Fibroblast of skin of left quadriceps (primary cell): ENCODE measurements around the gene POU5F1.
"Not testable (repeated sequence)": the region's sequence is repeated elsewhere in the genome, so short reads cannot be mapped to it uniquely, and the experiment has no call there.

Experiments
- DNase-seq, 2 experiments: peaks; one replicate each; pipeline ENCODE4 v3.0.0-alpha.2; 2013; ENCODE audit warnings: low read depth in 2 of 2

POU5F1 gene

DNA sequence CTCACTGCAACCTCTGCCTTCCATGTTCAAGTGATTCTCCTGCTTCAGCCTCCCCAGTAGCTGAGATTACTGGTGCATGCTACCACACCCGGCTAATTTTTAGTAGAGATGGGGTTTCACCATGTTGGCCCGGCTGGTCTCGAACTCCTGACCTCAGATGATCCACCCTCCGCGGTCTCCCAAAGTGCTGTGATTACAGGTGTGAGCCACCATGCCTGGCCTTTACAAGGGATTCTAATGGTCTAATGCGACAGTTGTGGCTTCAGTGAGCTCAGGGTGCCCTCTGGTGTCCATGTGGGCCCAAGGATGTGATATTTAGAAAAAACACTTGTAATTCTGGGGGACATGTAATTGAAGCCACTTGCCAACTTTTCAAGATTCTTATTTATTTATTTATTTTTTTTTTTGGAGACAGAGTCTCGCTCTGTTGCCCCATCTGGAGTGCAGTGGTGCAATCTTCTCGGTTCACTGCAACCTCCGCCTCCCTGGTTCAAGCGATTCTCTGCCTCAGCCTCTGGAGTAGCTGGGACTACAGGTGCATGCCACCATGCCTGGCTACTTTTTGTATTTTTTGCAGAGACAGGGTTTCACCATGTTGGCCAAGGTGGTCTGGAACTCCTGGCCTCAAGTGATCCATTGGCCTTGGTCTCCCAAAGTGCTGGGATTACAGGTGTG, 22.1 kb upstream of the POU5F1 start:
- DNase-seq, result peak; percentile 37 to 51

DNA sequence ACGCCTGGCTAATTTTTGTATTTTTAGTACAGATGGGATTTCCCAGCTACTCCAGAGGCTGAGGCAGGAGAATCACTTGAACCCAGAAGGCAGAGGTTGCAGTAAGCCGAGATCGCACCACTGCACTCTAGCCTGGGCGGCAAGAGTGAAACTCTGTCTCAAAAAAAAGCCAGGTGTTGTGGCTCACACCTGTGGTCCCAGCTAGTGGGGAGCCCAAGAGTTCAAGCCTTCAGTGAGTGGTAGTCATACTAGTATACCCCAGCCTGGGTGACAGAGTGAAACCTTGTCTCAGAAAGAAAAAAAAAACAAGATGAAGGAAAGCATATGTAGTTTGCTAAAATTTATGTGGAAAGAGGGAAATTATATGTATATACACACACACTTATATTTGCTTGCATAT, 20.0 kb upstream of the POU5F1 start:
- DNase-seq, result no peak

DNA sequence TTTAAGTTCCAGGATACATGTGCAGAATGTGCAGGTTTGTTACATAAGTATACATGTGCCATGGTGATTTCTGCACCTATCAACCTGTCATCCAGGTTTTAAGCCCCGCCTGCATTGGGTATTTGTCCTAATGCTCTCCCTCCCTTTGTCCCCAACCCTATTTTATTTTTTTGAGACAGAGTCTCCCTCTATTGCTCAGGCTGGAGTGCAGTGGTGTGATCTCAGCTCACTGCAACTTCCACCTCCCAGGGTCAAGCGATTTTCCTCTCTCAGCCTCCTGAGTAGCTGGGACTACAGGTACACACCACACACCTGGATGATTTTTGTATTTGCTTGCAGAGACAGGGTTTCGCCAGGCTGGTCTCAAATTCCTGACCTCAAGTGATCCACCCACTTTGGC, 18.7 kb upstream of the POU5F1 start:
- not testable (repeated sequence) for DNase-seq

DNA sequence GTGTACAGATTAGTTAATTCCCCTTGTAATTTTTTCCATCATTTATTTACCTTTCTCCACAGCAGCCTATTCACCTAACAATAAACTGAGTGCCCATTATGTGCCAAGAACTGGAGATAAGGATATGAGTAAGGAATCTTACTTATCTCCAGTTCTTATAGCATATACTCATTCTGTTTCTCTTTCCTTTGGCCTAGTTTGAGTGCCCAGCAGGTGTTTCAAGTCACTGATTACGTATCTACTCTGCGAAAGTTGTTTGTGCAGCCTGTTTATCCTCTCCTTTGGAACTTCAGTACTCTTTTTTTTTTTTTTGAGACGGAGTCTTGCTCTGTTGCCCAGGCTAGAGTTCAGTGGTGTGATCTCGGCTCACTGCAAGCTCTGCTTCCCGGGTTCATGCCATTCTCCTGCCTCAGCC, 17.3 kb upstream of the POU5F1 start:
- no peak for DNase-seq

DNA sequence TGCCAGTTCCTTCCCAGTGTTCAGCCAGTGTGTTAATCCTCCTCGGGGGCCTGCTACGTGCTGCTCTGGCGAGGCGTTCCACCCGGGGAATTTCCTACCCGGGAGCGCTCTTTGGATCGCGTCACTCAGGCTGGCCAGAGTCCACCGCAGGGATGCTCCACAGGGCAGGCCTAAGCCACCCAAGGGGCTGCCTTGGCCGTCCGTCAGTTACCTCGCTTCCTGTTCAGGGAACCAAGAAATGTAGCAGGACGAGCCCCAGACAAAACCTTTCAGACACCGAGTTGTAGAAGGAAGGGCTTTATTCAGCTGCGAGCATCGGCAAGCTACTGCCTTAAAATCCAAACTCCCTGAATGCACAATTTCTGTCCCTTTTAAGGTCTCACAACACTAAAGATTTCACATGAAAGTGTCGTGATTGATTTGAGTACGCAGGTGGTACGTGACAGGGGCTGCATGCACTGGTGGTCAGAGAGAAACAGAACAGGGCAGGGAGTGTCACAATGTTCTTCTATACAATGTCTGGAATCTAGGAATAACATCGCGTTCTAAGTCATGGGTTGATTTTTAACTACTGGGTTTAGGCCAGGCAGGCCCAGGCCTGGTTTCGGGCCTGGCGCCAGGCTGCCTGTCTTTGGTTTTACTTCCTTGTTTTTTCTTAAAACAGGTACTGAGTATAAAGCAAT, 15.7 kb upstream of the POU5F1 start:
- no peak for DNase-seq

DNA sequence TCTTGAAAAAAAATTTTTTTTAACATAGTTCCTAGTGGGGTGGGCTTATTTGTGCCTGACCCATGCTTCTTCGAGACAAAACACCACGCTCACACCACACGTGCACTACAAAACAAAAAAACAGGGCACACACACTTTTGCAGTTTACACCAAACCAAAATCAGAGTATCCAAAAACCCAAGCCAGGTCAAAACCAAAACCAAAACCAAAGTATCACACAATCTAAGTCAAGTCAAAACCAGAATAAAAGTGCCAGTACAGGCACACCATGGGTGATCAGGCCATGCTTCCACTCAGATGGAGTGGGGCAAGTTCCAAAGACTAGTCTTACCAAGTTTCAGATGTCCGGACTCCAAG, 15.2 kb upstream of the POU5F1 start:
- not testable (repeated sequence) for DNase-seq

DNA sequence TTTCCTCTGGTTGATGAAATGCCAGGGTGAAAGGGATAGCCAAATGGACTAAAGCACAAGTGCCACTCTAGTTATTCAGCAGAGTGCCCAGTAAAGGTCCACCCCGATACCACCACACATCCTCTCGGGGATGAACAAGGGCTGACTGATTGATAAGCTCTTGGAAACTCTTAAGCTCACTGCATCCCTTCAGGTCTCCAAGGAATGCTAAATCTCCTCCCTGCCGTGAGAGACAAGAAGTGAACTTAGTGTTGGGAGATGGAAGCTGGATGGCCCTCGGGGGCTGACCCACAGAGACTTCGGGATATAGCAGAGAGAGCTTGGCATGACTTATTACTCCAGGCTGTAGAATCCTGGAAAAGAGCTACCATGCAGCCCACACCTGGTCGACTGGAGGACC, 13.4 kb upstream of the POU5F1 start:
- DNase-seq, result not testable (repeated sequence)

DNA sequence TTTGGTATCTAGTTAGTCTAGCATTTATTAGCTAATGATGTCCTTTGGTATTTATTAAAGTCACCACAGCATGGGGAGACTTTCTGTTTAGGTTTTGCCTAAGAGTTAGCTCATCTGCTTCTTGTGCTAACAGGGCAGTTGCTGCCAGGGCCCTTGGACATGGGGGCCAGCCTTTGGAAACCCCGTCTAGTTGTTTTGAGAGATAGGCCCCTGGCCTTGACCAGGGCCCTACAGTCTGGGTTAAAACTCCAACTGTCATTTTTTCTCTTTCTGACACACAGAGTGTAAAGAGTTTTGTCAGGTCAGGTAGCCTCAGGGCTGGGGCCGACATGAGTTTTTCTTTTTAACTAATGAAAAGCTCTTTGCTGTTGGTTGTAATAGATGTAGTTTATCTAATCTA, 12.8 kb upstream of the POU5F1 start:
- DNase-seq, result not testable (repeated sequence)

DNA sequence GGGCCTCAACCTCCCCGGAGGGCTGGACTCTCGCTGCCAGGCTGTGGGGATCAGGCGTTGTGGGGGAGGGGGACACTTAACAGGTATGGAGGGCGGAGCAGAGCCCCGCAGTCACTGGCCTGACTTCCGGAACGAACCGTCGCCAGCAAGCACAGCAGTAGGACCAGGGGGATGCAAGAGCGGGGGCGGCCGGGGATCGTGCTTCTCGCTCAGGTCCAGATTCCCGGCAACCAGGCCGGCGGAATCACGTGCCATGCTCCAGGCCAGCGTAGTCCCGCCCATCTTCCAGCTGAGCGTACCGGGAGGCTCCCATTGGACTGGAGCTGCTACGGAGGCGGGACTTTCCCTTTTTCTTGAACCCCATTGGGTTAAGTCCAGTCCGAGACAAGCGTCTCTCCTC, 10.0 kb upstream of the POU5F1 start:
- peak; percentile 47 to 61 for DNase-seq

DNA sequence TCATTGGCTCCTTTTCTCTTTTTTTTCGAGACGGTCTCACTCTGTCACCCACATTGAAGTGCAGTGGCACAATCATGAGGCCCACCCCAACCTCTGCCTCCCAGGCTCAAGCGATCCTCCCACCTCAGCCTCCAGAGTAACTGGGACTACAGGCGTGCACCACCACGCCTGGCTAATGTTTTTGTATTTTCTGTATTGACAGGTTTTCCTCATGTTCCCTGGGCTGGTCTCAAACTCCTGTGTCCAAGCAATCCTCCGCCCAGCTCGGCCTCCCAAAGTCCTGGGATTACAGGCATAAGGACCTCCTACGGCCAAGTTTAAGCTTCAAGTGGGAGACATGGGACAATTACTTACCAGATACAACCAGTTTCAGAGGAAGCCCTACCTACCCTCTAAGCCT, 9.4 kb upstream of the POU5F1 start:
- no peak for DNase-seq

DNA sequence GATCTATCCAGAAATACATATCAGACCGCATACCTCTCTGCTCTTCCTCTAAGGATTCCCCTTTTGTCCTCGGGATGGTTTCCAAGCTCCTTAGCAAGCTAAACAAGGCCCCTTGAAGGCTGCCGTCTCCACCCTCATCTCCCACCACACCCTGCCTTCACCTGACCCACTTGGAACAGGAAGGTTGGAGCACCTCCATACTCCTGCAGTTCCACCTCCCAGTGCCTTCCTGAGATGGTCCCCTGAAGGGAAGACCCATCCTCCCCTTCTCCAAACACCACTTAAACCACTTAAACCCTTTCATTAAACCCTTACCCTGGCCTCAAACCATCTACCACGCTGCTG, 8.5 kb upstream of the POU5F1 start:
- no peak for DNase-seq

DNA sequence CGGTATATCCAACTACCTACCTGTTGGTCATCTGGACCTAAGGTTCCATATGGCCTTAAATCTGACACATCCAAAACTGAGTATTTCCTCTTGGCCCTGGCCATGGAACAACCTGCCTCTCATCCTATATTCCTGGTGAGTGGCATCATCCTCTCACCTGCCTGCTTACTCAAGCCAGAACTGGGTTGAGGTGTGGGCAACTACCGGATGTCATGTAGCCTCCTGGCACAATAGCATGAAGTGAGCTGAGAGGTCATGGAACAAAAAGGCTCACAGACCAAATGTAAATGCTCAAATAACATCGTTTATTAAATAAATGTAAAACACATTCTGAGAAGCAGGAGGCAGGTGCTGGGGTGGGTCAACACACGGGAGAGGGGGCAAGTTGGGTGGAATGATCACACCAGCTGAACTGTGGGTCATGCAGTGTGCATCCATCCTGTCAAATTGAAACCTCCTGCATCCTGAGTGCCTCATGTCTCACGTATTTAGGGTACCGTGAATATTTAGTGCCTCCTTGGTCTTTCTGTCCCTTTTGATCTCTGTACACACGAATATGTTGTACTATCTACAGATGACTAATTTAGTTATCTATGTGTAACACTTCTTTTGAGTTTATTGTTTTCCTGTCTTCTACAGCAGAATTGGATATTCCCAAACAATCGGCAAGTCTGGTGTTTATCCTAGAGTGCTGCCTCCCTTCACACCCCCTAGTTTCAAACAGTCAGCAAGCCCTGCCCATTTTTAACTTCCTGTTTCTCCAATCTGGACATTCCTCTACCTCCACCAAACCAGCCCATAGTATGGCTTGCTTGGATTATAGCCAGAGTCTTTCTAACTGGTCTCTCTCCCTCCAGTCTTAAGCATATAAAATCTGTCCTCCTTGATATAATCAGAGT, 7.9 kb upstream of the POU5F1 start:
- no peak for DNase-seq

DNA sequence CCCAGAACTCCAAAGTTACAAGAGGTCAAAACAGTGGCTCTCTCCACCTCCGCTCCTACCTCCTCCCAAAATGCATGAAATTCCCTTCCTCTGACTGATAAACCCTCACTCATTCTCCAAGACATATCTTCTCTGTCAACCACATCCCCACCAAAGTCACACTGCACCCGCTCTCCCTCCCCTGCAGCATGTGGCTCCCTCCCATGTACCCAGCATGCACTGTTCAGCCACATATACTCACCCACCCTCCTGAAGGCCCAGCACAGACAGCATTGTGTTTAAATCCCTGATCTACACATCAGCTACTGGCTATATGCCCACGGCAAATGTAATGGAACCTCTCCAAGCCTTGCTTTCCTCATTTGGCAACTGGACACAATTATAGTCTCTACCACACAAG, 5.5 kb upstream of the POU5F1 start:
- DNase-seq, result peak; percentile 42 to 47

DNA sequence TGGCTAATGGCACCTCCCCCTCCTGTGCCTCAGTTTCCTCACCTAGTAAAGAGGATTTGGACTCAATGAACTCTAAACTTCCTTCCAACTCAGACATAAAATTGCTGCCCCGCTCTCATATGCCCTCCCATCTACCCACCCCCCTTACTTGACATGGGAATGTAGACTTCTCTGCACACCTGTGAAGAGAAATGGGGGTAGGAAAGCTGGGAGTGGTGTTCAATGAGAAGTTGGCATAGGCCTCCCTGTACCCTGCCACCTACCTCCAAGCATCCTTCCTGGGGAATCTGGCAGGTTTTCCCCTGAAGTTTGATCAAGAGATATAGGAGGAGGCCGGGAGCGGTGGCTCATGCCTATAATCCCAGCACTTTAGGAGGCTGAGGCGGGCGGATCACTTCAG, 3.9 kb upstream of the POU5F1 start:
- DNase-seq, result no peak

DNA sequence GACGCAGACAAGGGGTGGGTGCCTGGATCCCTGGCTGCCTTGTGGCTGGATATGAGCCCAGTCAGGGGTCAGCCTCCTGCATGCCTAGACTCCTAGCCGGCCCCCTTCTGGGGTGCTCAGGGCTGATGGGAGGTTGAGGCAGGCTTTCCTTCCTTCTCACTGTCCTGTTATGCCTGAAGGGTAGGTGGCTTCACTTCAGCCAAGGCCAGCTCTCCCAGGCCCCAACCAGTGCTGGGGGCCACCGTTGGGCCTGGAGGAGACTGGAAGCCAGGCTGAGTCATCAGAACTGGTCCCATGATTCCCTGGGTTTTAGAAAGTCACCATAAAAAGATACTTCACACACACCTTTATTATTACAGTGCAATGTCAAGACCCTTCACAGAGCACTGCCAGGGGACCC, 2.9 kb upstream of the POU5F1 start:
- no peak for DNase-seq

DNA sequence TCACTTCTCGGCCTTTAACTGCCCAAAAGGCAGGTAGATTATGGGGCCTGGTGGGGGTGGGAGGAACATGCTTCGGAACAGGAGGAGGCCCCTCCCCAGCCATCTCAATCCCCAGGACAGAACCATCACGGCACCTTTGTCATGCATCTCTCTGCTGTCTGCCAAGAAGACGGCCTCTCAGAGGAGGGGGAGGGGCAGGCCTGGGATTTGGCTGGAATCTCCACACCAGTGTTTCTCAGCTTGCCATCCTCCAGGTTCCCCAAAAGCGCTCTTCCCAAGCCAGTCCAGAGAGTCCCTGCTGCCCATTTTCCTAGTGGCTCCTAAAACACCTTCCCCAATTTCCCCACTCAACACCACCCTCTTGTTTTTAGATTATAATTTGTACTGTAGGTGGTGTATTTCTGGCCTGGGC, 2.5 kb upstream of the POU5F1 start:
- no peak for DNase-seq

DNA sequence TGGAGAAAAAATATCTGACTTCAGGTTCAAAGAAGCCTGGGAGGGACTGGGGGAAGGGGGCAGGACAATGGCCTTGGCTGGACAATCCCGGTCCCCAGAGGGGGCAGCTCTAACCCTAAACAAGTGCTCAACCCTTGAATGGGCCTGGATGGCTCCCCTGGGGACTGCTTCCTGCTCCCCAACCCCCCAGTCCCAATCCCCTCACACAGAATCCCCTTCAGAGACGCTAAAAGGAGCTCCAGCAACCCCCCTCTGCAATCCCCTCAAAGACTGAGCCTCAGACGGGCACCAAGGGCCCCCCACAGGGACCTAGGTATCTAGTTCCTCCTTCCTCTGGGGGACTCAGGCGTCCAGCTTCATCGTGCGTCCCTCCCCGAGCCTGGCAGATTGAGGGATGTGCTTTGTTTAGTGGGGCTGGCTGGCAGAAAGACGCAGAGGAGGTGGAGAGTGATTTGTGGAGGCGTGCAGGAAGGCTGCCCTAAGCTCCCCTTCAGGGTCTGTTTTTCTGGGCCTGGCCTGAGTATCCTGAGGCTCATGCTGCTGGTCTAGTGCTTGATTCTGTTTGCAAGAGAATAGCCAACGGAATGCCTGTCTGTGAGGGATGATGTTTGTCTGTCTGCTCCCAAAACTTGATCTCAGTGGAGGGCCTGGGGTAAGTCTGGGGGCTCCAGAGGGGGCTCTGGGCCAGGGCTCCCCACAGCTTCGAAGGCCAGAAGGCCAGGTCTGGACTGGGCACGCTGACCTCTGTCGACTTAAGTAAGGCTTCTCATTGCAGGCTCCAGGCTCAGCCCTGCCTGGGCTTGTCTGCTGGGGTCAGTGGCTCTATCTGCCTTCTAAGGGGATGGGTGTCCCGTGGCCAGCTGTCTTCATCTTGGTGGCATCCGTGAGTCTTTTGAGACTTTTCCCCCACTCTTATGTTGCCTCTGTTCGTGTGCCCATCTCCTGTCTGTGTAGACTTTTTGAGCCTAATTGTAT, 1.7 kb upstream of the POU5F1 start:
- no peak for DNase-seq

DNA sequence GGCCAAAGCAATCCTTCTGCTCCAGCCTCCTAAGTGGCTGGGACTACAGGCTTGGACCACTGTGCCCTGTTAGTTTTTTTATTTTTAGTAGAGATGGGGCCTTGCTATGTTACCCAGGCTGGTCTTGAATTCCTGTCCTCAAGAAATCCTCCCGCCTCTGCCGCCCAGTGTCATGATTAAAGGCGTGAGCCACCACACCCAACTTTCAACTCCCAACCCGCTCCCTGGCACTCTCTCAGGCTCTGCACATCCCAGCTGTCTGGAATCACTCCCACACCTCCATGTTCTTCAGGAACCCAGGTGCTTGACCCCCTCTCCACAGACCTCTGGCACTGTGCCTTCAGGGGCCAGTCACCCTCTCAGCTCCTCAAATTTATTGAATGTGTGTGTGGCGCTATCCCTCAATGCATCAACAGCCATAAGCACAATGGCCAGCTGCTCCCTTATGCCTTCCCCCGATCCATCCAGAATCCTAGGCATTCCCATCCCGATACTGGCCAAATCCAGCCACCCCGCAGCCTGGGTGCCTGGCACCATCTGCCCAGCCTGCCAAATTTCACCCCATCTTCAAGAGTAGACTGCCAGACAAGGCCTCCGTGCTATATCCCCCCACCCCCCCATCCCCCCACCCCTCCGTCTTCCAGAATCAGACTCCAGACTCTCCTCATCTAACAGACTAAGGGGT, 647 bp upstream of the POU5F1 start:
- DNase-seq, result no peak

DNA sequence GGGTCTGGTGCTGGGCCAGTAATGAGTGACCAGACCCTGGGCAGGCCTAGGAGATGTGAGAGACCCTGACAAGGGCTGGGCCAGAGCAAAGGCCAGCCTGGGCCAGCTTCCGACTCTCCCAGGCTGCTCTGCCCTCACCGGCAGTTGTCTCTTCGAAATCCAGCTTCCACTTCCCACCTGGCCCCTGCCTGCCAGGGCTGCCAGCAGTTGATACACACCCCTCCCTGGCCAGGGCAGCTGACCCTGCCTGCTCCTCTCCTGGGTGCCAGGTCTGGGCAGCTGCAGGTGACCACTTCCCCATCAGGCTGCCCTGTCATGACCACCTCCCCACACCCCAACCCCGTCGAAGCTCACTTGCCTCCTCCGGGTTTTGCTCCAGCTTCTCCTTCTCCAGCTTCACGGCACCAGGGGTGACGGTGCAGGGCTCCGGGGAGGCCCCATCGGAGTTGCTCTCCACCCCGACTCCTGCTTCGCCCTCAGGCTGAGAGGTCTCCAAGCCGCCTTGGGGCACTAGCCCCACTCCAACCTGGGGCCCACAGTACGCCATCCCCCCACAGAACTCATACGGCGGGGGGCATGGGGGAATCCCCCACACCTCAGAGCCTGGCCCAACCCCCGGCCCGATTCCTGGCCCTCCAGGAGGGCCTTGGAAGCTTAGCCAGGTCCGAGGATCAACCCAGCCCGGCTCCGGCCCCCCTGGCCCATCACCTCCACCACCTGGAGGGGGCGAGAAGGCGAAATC, 453 bp downstream of the POU5F1 start:
- not testable (repeated sequence) for DNase-seq

DNA sequence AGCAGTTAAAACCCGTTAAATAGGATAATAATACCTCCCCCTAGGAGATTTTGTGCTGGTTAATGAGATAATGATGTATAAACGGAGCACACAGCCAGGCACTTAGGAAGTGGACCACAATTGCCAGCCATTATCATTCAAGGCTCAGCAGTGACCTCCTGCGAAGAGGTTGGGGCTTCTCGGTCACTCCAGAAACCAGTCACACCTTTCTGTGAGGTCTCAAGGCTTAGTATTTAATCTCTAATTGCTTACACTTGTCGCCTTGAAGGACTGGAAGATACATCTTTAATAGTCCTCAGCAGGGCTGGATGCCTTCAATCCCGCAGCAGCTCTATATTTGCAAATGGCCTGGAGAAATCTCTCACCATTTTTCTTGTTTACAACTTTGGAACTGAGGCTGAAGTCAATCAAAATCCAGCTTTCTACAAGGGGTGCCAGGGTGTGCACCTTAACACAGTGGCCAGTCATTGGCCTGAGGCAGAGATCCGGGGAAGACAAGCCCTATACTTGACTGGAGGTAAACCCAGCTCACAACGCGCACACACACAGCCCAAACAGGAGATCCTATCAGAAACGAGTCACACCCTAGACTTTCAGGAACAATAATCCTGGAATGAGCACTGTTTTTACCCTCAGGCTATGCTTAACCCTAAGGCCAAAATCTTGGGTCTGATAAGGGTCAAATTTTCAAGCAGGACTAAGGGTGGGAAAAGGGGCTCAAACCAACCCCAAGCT, 1.2 kb downstream of the POU5F1 start:
- no peak for DNase-seq
